ENCODE data around the gene VIL1.

GRCh38 chr2:218431878-218432277 lies 13.0 kb downstream of the VIL1 start:
- TF ChIP-seq CTCF (IDR thresholded peaks at IDR 0.05; ENCODE audit: poor library complexity, severe bottlenecking) (no peak), REST (IDR thresholded peaks at IDR 0.05; ENCODE audit: borderline replicate concordance) (no peak), EP300 (conservative IDR thresholded peaks at IDR 0.05; ENCODE audit: poor library complexity, severe bottlenecking) (no peak), POLR2AphosphoS5 (IDR thresholded peaks at IDR 0.05) (no peak), EZH2 (IDR thresholded peaks at IDR 0.05; ENCODE audit: borderline replicate concordance, insufficient read depth, low read length, poor library complexity, severe bottlenecking) (no peak)
